NOMO-1 treated with dmso at 0.1 percent for 144 hours (cell line): ENCODE data around the gene TTC3.

Experiments
- DNase-seq: peaks from one replicate; lab custom pipeline; 2025; ENCODE audit not compliant: unreplicated experiment; lab: John Stamatoyannopoulos, UW

The TTC3 gene

DNA sequence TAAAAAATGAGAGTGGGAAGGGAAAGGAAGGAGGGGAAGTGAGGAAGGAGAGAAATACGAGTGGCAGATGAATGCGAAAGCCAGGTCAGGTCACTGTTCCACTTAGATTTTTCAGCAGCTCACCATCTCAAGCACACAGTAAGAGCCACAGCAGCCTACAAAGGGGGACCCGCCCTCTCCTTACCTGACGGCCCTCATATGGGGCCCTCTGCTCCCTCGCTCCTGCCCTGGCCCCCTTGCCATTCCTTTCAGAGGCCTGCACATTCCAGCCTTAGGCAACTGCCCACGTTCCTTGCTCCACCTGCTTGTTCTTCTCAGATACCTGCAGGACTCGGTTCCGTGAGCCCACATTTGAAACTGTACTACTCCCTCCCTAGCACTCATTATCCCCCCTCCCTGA lies 172.1 kb downstream of the TTC3 start:
- DNase-seq = no peak

DNA sequence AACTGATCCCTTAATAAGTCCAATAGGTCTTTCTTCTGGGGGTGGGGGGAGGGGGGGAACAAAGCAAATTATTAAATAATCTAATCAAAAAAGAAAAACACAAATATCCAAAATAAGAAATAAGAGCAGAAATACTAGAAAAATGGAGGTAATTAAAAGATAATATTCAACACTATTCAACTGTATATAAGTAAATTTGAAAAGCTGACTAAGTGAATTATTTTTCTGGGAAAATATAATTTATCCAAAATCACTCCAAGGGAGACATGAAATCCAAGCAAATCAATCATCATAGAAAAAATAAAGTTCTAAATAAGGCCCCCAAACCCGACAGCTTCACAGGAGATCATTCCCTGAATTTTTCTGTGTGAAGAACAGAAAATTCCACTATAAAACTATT lies 175.2 kb downstream of the TTC3 start:
- no peak for DNase-seq

DNA sequence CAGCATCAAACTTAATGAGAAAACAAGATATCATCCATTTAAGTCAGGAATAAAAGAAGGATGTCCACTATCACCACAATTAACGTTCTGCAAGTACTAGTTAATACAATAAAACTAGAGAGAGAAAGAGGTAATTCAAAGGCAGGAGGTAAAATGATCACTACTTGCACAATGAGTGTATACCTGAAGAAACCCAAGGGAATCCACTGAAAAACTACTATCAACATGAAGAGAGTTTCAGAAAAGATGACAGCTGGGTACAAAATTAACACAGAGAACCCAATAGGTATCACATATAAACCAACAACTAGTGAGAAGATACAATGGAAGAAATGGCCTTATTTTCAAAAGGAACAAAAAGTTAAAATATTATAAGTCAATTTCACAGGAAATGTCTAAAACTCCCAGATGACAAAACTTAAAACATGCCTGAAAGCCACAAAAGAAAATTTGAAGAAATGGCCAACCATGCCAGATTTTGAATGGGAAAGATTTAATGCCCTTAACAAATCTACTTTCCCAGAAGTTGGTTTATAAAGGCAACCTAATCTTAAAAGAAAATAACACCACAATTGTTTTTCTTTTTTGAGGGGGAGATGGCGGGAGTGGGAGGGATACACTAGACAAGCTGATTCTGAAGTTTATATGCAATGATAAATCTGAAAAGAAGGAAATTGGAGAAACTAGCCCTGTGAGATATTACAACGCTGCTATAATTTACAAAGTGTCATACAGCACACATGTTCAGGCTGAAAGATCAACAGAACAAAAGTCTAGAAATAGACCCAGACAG lies 176.3 kb downstream of the TTC3 start:
- DNase-seq = no peak

DNA sequence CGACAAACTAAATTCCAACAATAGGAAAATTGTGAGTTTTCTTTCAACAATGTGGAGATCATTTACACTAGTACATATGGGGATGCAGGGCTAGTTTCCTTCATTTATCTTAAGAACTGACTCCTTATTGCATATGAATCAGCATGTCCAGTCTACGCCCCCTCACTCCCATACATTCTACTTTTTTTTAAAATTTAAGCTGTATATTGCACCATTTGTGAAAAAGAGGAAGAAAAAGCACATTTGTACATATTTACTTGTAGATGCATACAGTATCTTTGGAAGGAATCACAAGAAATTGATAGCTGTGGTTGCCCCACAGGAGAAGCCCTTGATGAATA lies 178.2 kb downstream of the TTC3 start:
- peak; percentile 49 for DNase-seq
